Activated naive CD8-positive, alpha-beta T cell treated with anti-CD3 and anti-CD28 coated beads for 36 hours (primary cell): Measurements from ENCODE around the gene MTX2. TPM values are rescaled to one million over a fixed set of nuclear protein-coding genes. Genes with fewer than 3 reads are reported as not detected.

Experiments used
- DNase-seq: peaks from one replicate; pipeline ENCODE4 v3.0.0; 2021
- H3K27ac Mint-ChIP-seq: one replicate; pipeline ENCODE4 v1.8.0; 2022; ENCODE audit warnings: mild to moderate bottlenecking, moderate library complexity, mixed read lengths
- H3K27me3 Mint-ChIP-seq: one replicate; pipeline ENCODE4 v1.8.0; 2022; ENCODE audit warnings: mild to moderate bottlenecking, mixed read lengths
- H3K36me3 Mint-ChIP-seq: one replicate; pipeline ENCODE4 v1.8.0; 2021; ENCODE audit warnings: mild to moderate bottlenecking, mixed read lengths
- H3K4me1 Mint-ChIP-seq: one replicate; pipeline ENCODE4 v1.8.0; 2021; ENCODE audit warnings: mixed read lengths
- H3K4me3 Mint-ChIP-seq: one replicate; pipeline ENCODE4 v1.8.0; 2022; ENCODE audit warnings: mild to moderate bottlenecking, moderate library complexity, mixed read lengths
- H3K9me3 Mint-ChIP-seq: one replicate; pipeline ENCODE4 v1.8.0; 2022; ENCODE audit warnings: mixed read lengths
- total RNA-seq, 2 experiments: library from RNA; stranded (reverse); gene quantifications; one replicate each; pipeline ENCODE4 v1.2.3, GENCODE V29; 2021

The MTX2 gene
- total RNA-seq, 2 experiments from 2014 or later = 28.8 to 30.0 TPM

DNA sequence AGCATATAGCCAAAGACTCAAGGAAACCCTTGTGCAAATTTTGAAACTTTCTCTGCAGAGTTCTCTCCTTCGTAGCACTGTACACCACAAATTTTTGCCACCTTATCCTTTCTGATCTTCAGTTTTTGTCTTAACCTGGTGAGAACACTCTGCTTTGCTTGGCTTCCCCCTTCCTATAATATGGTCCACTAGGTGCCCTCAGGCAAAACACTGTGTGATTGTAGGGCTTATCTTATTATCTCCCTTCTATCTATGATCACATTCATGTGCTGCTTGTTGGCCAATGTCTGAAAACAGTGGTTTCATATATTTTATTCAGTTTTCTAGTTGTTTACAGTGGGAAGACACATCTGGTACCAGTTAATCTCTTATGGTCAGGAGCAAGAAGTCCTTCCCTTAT is 111.1 kb downstream of the MTX2 start:
- peaks cover 10% of the 10 kb centered on the region for H3K9me3 Mint-ChIP-seq
- no peaks in the 10 kb centered on the region for H3K36me3 Mint-ChIP-seq
- H3K4me1 Mint-ChIP-seq = no peaks in the 10 kb centered on the region
- H3K27ac Mint-ChIP-seq = no peak overlapping the region
- H3K4me3 Mint-ChIP-seq = no peak overlapping the region
- no peak for DNase-seq
- H3K27me3 Mint-ChIP-seq = peaks cover 29% of the 10 kb centered on the region

GRCh38 chr2:176383100-176383499 is 113.9 kb downstream of the MTX2 start:
- Mint-ChIP-seq H3K27ac (no peak overlapping the region), H3K4me3 (no peak overlapping the region), H3K4me1 (no peaks in the 10 kb centered on the region), H3K9me3 (peaks cover 10% of the 10 kb centered on the region), H3K36me3 (no peaks in the 10 kb centered on the region), H3K27me3 (peaks cover 30% of the 10 kb centered on the region)
- DNase-seq = no peak

DNA sequence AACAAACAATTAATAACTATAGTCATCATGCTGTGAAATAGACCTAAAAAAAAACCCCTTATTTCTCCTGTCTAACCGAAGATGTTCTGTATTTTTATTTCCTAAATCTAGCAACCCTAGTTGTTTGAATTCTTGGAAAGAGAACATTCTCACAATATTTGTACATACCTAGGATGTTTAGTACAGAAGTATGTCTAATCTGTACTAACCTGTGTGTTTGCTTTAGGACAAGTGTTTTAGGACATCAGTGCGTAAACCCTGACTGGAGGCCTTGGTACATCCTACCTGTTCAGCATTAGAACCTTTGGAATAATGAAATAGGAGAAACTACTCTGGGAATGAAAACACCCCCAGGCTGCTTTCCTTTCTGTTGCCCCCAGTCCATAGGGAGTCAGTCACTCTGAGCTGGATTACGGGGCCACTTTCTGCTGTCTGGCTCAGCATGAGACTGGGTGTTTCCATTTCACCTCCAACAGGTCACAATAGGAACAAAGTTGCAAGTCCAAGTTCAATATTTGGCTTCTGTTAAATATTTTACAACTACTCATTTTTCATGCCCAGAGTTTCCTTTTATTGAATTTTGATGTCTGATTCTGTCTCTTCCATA is 114.7 kb downstream of the MTX2 start:
- Mint-ChIP-seq H3K27me3 (peaks cover 32% of the 10 kb centered on the region), H3K27ac (no peak overlapping the region), H3K9me3 (peaks cover 8% of the 10 kb centered on the region)

DNA sequence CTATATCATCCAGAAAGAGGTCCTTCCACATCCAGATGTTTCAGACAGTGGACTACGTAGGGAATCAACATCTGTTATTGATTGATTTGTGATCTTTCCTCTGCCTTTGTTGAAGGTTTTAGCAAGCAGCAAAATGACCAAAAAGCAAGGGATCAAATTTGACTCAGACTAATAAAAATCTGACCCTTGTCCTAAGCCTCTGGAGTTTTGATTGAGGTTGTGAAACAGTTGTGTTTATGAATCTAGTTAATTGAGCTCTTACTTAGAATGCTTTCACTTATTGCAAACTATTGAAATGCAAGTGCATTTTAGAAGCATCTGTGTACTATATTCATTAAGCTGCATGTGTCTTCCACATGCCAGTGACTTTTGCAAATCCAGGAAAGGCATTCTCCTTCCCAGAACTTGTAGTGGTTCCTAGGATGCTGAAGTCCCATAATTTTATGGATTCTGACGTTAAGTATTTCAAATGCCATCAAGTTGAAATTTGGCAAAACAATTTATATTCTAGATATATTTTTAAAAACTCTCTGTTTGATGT is 116.0 kb downstream of the MTX2 start:
- Mint-ChIP-seq H3K36me3 (no peaks in the 10 kb centered on the region), H3K9me3 (no peaks in the 10 kb centered on the region), H3K27me3 (peaks cover 29% of the 10 kb centered on the region), H3K4me1 (no peaks in the 10 kb centered on the region), H3K4me3 (no peak overlapping the region), H3K27ac (no peak overlapping the region)
- no peak for DNase-seq

More for the DNA sequence above, 114.7 kb downstream of the MTX2 start:
- H3K4me3 Mint-ChIP-seq = no peak overlapping the region
- H3K4me1 Mint-ChIP-seq = no peaks in the 10 kb centered on the region
- no peak for DNase-seq
- H3K36me3 Mint-ChIP-seq = no peaks in the 10 kb centered on the region

DNA sequence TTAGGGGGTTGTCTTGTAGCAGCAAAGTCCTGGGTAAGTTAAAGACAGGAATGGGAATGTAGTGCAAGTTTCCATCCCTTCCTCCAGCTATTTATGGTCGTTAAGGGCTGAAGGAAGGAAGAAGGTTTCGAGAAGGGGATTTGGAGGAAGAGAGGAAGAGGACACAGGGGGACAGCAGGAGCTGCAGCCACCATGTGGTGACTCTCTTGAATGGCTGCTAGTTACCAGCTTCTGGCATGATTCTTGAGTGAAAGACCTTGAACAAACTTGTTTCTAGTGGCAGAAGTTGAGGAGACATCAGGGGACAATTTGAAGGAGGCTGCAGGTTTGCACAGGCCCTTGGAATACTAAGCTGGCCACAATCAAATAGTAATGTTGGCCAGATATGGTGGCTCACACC is 116.6 kb downstream of the MTX2 start:
- Mint-ChIP-seq H3K36me3 (no peaks in the 10 kb centered on the region), H3K4me1 (no peaks in the 10 kb centered on the region), H3K27me3 (peaks cover 34% of the 10 kb centered on the region), H3K4me3 (no peak overlapping the region), H3K27ac (no peak overlapping the region), H3K9me3 (no peaks in the 10 kb centered on the region)
- DNase-seq = no peak

Other genes starting within 250 kb of the MTX2 start
- not detected for gene EVX2, start 185.5 kb upstream of the MTX2 start, total RNA-seq
- gene HOXD13, start 176.7 kb upstream of the MTX2 start, total RNA-seq = not detected
- not detected for gene HOXD12, start 169.6 kb upstream of the MTX2 start, total RNA-seq
- gene HOXD11, start 162.2 kb upstream of the MTX2 start, total RNA-seq = not detected
- gene HOXD10, start 152.7 kb upstream of the MTX2 start, total RNA-seq = not detected
- not detected for gene HOXD9, start 146.7 kb upstream of the MTX2 start, total RNA-seq
- not detected for gene HOXD8, start 139.7 kb upstream of the MTX2 start, total RNA-seq
- gene HOXD4, start 117.9 kb upstream of the MTX2 start, total RNA-seq = not detected
- not detected for gene HOXD3, start 112.1 kb upstream of the MTX2 start, total RNA-seq
- not detected for gene HOXD1, start 80.8 kb upstream of the MTX2 start, total RNA-seq